WTC11 (cell line): ENCODE measurements around the gene OR4D1. TPM values are rescaled to one million over a fixed set of nuclear protein-coding genes. Genes with fewer than 3 reads are reported as not detected.

Experiments used
- ATAC-seq: fragments of 200-7000 bp; cut with Tn5 transposase; 2 replicates; pipeline ENCODE4 v1.10.0; 2021; ENCODE audit warnings: mild to moderate bottlenecking, moderate library complexity
- CTCF ChIA-PET: fragments of 300-600 bp; sonication (Branson Sonifier 250); formaldehyde crosslinking; loops from one replicate; lab custom pipeline; 2021; ENCODE audit warnings: antibody characterized with exemption; lab: Charles Lee
- POLR2A ChIA-PET: fragments of 350-600 bp; sonication (Branson Sonifier 250); formaldehyde crosslinking; loops from one replicate; lab custom pipeline; 2021; ENCODE audit warnings: antibody characterized with exemption; lab: Charles Lee
- DNase-seq: peaks from one replicate; pipeline ENCODE4 v3.0.0; 2021; ENCODE audit warnings: low spot score
- H3K27ac Mint-ChIP-seq: 2 replicates; pipeline ENCODE4 v1.8.0; 2021; ENCODE audit warnings: mixed read lengths
- H3K27me3 Mint-ChIP-seq: 2 replicates; pipeline ENCODE4 v1.8.0; 2021; ENCODE audit warnings: low read depth, mild to moderate bottlenecking, moderate library complexity, mixed read lengths
- H3K36me3 Mint-ChIP-seq: 2 replicates; pipeline ENCODE4 v1.8.0; 2021; ENCODE audit warnings: mixed read lengths
- H3K4me1 Mint-ChIP-seq: 2 replicates; pipeline ENCODE4 v1.8.0; 2022; ENCODE audit warnings: mixed read lengths
- H3K4me3 Mint-ChIP-seq: 2 replicates; pipeline ENCODE4 v1.8.0; 2021; ENCODE audit warnings: mild to moderate bottlenecking, moderate library complexity, mixed read lengths
- H3K9me3 Mint-ChIP-seq: 2 replicates; pipeline ENCODE4 v1.8.0; 2021; ENCODE audit warnings: mixed read lengths
- AR ChIP-seq: fragments of 250-450 bp; sonication (Bioruptor Pico); IDR thresholded peaks from 2 replicates; pipeline ENCODE4 v1.9.0; 2021; ENCODE audit warnings: mild to moderate bottlenecking
- ARID4B ChIP-seq: sonication (generic); formaldehyde crosslinking; IDR thresholded peaks from 2 replicates; pipeline ENCODE4 v1.8.0; 2023; ENCODE audit warnings: missing genetic modification reagents, mild to moderate bottlenecking, borderline replicate concordance
- ATF6 ChIP-seq: sonication (generic); formaldehyde crosslinking; IDR thresholded peaks from 2 replicates; pipeline ENCODE4 v1.8.1; 2023; ENCODE audit warnings: mild to moderate bottlenecking, missing genetic modification reagents
- E2F1 ChIP-seq: sonication (generic); formaldehyde crosslinking; IDR thresholded peaks from 2 replicates; pipeline ENCODE4 v1.8.0; 2022; ENCODE audit warnings: mild to moderate bottlenecking, missing genetic modification reagents
- E2F4 ChIP-seq: sonication (generic); formaldehyde crosslinking; IDR thresholded peaks from 2 replicates; pipeline ENCODE4 v1.8.1; 2022; ENCODE audit warnings: low read depth, mild to moderate bottlenecking, moderate library complexity, missing genetic modification reagents, borderline replicate concordance
- E2F5 ChIP-seq: sonication (generic); formaldehyde crosslinking; IDR thresholded peaks from 2 replicates; pipeline ENCODE4 v1.8.1; 2022; ENCODE audit warnings: mild to moderate bottlenecking, moderate library complexity, missing genetic modification reagents
- ERG ChIP-seq: fragments of 250-450 bp; sonication (Bioruptor Pico); IDR thresholded peaks from 2 replicates; pipeline ENCODE4 v1.8.0; 2021; ENCODE audit warnings: mild to moderate bottlenecking
- GABPB1 ChIP-seq: sonication (generic); formaldehyde crosslinking; IDR thresholded peaks from 2 replicates; pipeline ENCODE4 v1.8.1; 2023; ENCODE audit warnings: mild to moderate bottlenecking, missing genetic modification reagents
- IRF2 ChIP-seq: sonication (generic); formaldehyde crosslinking; IDR thresholded peaks from 2 replicates; pipeline ENCODE4 v1.8.0; 2022; ENCODE audit warnings: low read depth, missing genetic modification reagents, borderline replicate concordance
- KAT7 ChIP-seq: sonication (generic); formaldehyde crosslinking; IDR thresholded peaks from 2 replicates; pipeline ENCODE4 v1.8.1; 2023; ENCODE audit warnings: missing genetic modification reagents, mild to moderate bottlenecking, borderline replicate concordance
- NFATC4 ChIP-seq: fragments of 250-450 bp; sonication (Bioruptor Pico); IDR thresholded peaks from 2 replicates; pipeline ENCODE4 v1.9.0; 2021; ENCODE audit warnings: mild to moderate bottlenecking
- NFE2L1 ChIP-seq: sonication (generic); formaldehyde crosslinking; IDR thresholded peaks from 2 replicates; pipeline ENCODE4 v1.8.1; 2023; ENCODE audit warnings: missing genetic modification reagents
- NR1H2 ChIP-seq: sonication (generic); formaldehyde crosslinking; IDR thresholded peaks from 2 replicates; pipeline ENCODE4 v1.9.0; 2021; ENCODE audit warnings: mild to moderate bottlenecking, moderate library complexity, missing genetic modification reagents
- PRRX2 ChIP-seq: fragments of 250-450 bp; sonication (Bioruptor Pico); IDR thresholded peaks from 2 replicates; pipeline ENCODE4 v1.8.0; 2021; ENCODE audit warnings: mild to moderate bottlenecking
- RELA ChIP-seq: sonication (generic); formaldehyde crosslinking; IDR thresholded peaks from 2 replicates; pipeline ENCODE4 v1.8.1; 2022; ENCODE audit warnings: missing genetic modification reagents, mild to moderate bottlenecking, borderline replicate concordance
- RORB ChIP-seq: fragments of 250-450 bp; sonication (Bioruptor Pico); IDR thresholded peaks from 2 replicates; pipeline ENCODE4 v1.9.0; 2021; ENCODE audit warnings: mild to moderate bottlenecking
- SMAD4 ChIP-seq: sonication (generic); formaldehyde crosslinking; IDR thresholded peaks from 2 replicates; pipeline ENCODE4 v1.8.0; 2022; ENCODE audit warnings: mild to moderate bottlenecking, missing genetic modification reagents
- ZNF263 ChIP-seq: sonication (generic); formaldehyde crosslinking; IDR thresholded peaks from 2 replicates; pipeline ENCODE4 v1.8.1; 2022; ENCODE audit warnings: low read depth, mild to moderate bottlenecking, moderate library complexity, missing genetic modification reagents
- ZNF425 ChIP-seq: fragments of 250-450 bp; sonication (Bioruptor Pico); conservative IDR thresholded peaks from 2 replicates; pipeline ENCODE4 v1.9.0; 2021; ENCODE audit warnings: mild to moderate bottlenecking
- total RNA-seq: library from RNA; stranded (reverse); gene quantifications from 3 replicates; pipeline ENCODE4 v1.2.3, GENCODE V29; 2021
- TF ChIP-seq, protein P1 (sequence below): sonication (generic); formaldehyde crosslinking; IDR thresholded peaks from 2 replicates; pipeline ENCODE4 v1.8.0; 2022; ENCODE audit warnings: mild to moderate bottlenecking, missing genetic modification reagents

The OR4D1 gene
- total RNA-seq, 1 experiment from 2014 or later, result 0.17 TPM

- POLR2A ChIA-PET, result no interaction called here
- CTCF ChIA-PET, result no interaction called here
- TF ChIP-seq E2F4 (CRISPR knock-in tag) (no peak), E2F1 (no peak), SMAD4 (CRISPR knock-in tag) (no peak), ERG (CRISPR knock-in tag) (no peak), IRF2 (no peak), KAT7 (CRISPR knock-in tag) (no peak), ARID4B (CRISPR knock-in tag) (no peak), NR1H2 (no peak), ATF6 (no peak), AR (no peak), RORB (CRISPR knock-in tag) (no peak), E2F5 (CRISPR knock-in tag) (no peak), PRRX2 (CRISPR knock-in tag) (no peak), ZNF425 (CRISPR knock-in tag) (no peak), NFE2L1 (CRISPR knock-in tag) (no peak), NFATC4 (CRISPR knock-in tag) (no peak), RELA (CRISPR knock-in tag) (no peak), ZNF263 (CRISPR knock-in tag) (no peak), GABPB1 (CRISPR knock-in tag) (no peak)
- TF ChIP-seq, protein P1, sequence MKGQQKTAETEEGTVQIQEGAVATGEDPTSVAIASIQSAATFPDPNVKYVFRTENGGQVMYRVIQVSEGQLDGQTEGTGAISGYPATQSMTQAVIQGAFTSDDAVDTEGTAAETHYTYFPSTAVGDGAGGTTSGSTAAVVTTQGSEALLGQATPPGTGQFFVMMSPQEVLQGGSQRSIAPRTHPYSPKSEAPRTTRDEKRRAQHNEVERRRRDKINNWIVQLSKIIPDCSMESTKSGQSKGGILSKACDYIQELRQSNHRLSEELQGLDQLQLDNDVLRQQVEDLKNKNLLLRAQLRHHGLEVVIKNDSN (CRISPR knock-in tag), result no peak
- peaks cover 3% of the 10 kb centered on the region; the same call in 1 of the 2 replicates for H3K9me3 Mint-ChIP-seq
- H3K4me3 Mint-ChIP-seq, result no peak overlapping the region
- H3K36me3 Mint-ChIP-seq, result no peaks in the 10 kb centered on the region
- no peak for ATAC-seq
- H3K27ac Mint-ChIP-seq, result no peak overlapping the region
- peaks cover 70% of the 10 kb centered on the region for H3K27me3 Mint-ChIP-seq
- H3K4me1 Mint-ChIP-seq, result no peaks in the 10 kb centered on the region
- no peak for DNase-seq
Measured at GRCh38 chr17:58165981-58166380, 17.8 kb downstream of the OR4D1 start.
